ENCODE measurements around the gene CCNL2. TPM values are rescaled to one million over a fixed set of nuclear protein-coding genes. Genes with fewer than 3 reads are reported as not detected.

Gene CCNL2
- total and polyA plus RNA-seq, 2 of the 13 experiments (the other 11 are each of a cell fraction or from before 2014, with no cell fraction given): 105 to 340 TPM

DNA sequence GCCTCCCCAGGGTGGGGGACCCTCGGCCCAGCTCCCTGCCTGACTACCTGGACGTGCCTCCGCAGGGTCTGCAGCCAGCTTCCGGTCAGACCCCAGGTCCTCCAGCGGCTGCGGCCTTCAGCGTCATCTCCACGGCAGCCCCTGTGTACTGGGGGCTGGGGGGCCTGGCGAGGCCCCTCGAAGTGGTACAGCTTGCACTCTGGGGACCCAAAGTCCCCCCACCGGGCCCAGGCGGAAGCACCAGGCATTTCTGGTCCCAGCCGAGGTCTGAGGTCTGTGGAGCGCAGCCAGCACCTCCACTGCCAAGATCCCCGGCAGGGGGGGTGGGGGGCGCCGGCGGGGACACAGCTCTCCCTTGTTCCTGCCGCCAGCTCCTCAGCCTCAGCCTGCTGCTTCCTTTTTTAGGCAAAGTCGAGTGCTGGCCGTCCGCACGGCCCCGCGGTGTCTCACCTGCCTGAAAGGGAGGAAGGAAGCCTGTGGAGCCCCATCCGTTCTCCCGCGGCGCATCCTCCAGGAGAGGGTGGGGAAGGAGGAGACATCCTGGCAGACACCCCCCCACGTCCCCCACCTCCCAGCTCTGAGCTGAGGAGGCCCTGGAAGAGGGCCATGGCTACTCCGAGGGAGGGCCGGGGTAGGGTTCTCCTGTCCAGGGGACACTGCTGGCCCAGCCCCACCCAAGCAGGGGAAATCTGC, 35.1 kb upstream of the CCNL2 start (continued):
- TF ChIP-seq, protein P1, sequence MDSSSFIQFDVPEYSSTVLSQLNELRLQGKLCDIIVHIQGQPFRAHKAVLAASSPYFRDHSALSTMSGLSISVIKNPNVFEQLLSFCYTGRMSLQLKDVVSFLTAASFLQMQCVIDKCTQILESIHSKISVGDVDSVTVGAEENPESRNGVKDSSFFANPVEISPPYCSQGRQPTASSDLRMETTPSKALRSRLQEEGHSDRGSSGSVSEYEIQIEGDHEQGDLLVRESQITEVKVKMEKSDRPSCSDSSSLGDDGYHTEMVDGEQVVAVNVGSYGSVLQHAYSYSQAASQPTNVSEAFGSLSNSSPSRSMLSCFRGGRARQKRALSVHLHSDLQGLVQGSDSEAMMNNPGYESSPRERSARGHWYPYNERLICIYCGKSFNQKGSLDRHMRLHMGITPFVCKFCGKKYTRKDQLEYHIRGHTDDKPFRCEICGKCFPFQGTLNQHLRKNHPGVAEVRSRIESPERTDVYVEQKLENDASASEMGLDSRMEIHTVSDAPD (CRISPR knock-in tag; IDR thresholded peaks at IDR 0.05): 0 out of 2 replicates have a peak, but pooled peaks have one; percentile 6
- TF ChIP-seq ZNF7 (CRISPR knock-in tag; IDR thresholded peaks at IDR 0.05) (no peak), RBFOX2 (IDR thresholded peaks at IDR 0.05; ENCODE audit: low read depth, low read length) (peak; percentile 88), ZNF20 (CRISPR knock-in tag; IDR thresholded peaks at IDR 0.05) (0 out of 2 replicates have a peak, but pooled peaks have one; percentile 51), KAT8 (CRISPR knock-in tag; IDR thresholded peaks at IDR 0.05) (0 out of 2 replicates have a peak, but pooled peaks have one; percentile 5), NKX3-1 (CRISPR knock-in tag; IDR thresholded peaks at IDR 0.05) (no peak), MATR3 (CRISPR knock-in tag; IDR thresholded peaks at IDR 0.05) (no peak), GABPB1 (CRISPR knock-in tag; IDR thresholded peaks at IDR 0.05) (peak; percentile 70), MED8 (CRISPR knock-in tag; IDR thresholded peaks at IDR 0.05; ENCODE audit: insufficient replicate concordance) (peak; percentile 72), ZNF430 (CRISPR knock-in tag; IDR thresholded peaks at IDR 0.05) (peak; percentile 12; the same call in 1 of the 2 replicates), POLR2A (IDR thresholded peaks at IDR 0.05; ENCODE audit: insufficient read depth in 1 of 2, low read depth in 2 of 2, low read length in 2 of 2) (0 out of 4 replicates have a peak, but pooled peaks of 1 of the 2 experiments have one; percentile 26), NR2F1 (CRISPR knock-in tag; IDR thresholded peaks at IDR 0.05) (no peak), NFKB2 (CRISPR knock-in tag; IDR thresholded peaks at IDR 0.05; ENCODE audit: borderline replicate concordance) (peak; percentile 13; the same call in 1 of the 2 replicates), TBX2 (CRISPR knock-in tag; IDR thresholded peaks at IDR 0.05; ENCODE audit: borderline replicate concordance) (no peak), PCBP1 (IDR thresholded peaks at IDR 0.05; ENCODE audit: borderline replicate concordance, low read depth, low read length) (0 out of 2 replicates have a peak, but pooled peaks have one; percentile 41), POLR2G (IDR thresholded peaks at IDR 0.05; ENCODE audit: low read depth, low read length) (peak; percentile 14; the same call in 1 of the 2 replicates), SAP130 (CRISPR knock-in tag; IDR thresholded peaks at IDR 0.05; ENCODE audit: low read depth) (peak; percentile 66), ZNF230 (CRISPR knock-in tag; IDR thresholded peaks at IDR 0.05) (no peak), ZFX (CRISPR knock-in tag; IDR thresholded peaks at IDR 0.05; ENCODE audit: low read depth) (no peak; the same call in 1 of the 2 replicates), ZNF24 (IDR thresholded peaks at IDR 0.05) (no peak), ATAD3A (CRISPR knock-in tag; IDR thresholded peaks at IDR 0.05) (no peak), ZC3H4 (CRISPR knock-in tag; IDR thresholded peaks at IDR 0.05; ENCODE audit: borderline replicate concordance) (no peak)
- TF ChIP-seq, protein P2, sequence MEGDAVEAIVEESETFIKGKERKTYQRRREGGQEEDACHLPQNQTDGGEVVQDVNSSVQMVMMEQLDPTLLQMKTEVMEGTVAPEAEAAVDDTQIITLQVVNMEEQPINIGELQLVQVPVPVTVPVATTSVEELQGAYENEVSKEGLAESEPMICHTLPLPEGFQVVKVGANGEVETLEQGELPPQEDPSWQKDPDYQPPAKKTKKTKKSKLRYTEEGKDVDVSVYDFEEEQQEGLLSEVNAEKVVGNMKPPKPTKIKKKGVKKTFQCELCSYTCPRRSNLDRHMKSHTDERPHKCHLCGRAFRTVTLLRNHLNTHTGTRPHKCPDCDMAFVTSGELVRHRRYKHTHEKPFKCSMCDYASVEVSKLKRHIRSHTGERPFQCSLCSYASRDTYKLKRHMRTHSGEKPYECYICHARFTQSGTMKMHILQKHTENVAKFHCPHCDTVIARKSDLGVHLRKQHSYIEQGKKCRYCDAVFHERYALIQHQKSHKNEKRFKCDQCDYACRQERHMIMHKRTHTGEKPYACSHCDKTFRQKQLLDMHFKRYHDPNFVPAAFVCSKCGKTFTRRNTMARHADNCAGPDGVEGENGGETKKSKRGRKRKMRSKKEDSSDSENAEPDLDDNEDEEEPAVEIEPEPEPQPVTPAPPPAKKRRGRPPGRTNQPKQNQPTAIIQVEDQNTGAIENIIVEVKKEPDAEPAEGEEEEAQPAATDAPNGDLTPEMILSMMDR (CRISPR knock-in tag; IDR thresholded peaks at IDR 0.05): 0 out of 2 replicates have a peak, but pooled peaks have one; percentile 8
- TF ChIP-seq, protein P3, sequence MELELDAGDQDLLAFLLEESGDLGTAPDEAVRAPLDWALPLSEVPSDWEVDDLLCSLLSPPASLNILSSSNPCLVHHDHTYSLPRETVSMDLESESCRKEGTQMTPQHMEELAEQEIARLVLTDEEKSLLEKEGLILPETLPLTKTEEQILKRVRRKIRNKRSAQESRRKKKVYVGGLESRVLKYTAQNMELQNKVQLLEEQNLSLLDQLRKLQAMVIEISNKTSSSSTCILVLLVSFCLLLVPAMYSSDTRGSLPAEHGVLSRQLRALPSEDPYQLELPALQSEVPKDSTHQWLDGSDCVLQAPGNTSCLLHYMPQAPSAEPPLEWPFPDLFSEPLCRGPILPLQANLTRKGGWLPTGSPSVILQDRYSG (CRISPR knock-in tag; IDR thresholded peaks at IDR 0.05): no peak
- TF ChIP-seq, protein P4, sequence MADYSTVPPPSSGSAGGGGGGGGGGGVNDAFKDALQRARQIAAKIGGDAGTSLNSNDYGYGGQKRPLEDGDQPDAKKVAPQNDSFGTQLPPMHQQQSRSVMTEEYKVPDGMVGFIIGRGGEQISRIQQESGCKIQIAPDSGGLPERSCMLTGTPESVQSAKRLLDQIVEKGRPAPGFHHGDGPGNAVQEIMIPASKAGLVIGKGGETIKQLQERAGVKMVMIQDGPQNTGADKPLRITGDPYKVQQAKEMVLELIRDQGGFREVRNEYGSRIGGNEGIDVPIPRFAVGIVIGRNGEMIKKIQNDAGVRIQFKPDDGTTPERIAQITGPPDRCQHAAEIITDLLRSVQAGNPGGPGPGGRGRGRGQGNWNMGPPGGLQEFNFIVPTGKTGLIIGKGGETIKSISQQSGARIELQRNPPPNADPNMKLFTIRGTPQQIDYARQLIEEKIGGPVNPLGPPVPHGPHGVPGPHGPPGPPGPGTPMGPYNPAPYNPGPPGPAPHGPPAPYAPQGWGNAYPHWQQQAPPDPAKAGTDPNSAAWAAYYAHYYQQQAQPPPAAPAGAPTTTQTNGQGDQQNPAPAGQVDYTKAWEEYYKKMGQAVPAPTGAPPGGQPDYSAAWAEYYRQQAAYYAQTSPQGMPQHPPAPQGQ (CRISPR knock-in tag; IDR thresholded peaks at IDR 0.05; ENCODE audit: borderline replicate concordance): no peak
